T-helper 1 cell (primary cell): ENCODE data around the gene SMYD3.
"Not testable (repeated sequence)": the region's sequence is repeated elsewhere in the genome, so short reads cannot be mapped to it uniquely, and the experiment has no call there.

ENCODE experiments used
- DNase-seq, 5 donors: peaks; one replicate each; pipeline ENCODE4 v3.0.0-alpha.2; 2012 to 2020

The SMYD3 gene

DNA sequence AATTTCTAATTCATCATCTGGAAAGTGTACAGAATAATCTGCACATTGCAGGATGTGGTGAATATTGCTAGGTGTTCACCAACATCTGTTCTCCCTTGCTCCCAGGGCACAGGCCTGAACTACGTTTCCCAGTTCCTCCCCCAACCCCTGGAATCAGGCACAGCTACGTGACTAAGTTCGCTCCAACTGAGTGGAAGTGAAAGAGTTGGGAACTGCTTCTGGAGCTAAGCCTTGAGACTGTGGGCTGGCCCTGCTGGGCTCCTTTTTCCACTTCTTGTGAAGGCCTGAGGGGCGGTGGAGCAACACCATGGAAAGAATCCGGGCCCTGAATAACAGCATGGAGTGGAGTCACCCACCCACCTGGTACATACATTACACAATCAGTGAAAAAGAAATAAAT, 534.6 kb downstream of the SMYD3 start:
- no peak for DNase-seq

DNA sequence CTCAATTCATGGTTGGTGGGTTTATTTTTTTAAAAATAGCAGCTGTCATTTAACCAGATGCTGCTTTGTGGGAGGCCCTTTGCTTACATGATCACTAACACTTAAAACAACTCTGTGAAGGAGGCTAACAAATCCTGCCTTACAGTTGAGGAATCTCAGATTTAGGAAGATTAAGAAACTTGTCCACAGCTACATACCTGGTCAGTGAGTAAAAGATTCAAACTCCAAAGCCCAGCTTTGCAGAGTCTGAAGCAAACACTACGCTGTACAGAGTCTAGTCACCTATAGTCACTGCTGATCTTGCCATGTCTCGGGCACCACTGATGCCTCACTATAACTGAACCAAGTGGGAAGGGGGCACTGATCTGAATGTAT, 535.4 kb downstream of the SMYD3 start:
- no peak for DNase-seq

DNA sequence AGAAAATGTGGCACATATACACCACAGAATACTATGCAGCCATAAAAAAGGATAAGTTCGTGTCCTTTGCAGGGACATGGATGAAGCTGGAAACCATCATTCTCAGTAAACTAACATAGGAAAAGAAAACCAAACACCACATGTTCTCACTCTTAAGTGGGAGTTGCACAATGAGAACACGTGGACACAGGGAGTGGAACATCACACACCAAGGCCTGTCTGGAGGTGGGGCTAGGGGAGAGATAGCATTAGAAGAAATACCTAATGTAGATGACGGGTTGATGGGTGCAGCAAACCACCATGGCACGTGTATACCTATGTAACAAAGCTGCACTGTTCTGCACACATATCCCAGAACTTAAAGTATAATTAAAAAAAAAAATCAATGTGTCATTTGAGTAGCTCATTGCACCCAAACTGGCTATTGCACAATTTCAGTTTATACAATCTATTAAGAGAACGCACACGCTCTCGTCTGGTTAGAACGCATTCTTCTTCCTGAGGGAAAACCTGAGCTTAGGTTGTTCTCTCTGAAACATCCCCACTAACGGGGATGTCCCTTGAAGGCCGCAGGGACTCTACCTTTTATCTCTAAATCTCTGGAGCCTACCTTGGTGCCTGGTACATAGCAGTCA, 535.9 kb downstream of the SMYD3 start:
- not testable (repeated sequence) for DNase-seq

- no peak for DNase-seq
These were observed 537.8 kb downstream of the SMYD3 start for GRCh38 chr1:245969283-245969682.

- DNase-seq = no peak
These were observed 538.3 kb downstream of the SMYD3 start for GRCh38 chr1:245968775-245969174.

DNA sequence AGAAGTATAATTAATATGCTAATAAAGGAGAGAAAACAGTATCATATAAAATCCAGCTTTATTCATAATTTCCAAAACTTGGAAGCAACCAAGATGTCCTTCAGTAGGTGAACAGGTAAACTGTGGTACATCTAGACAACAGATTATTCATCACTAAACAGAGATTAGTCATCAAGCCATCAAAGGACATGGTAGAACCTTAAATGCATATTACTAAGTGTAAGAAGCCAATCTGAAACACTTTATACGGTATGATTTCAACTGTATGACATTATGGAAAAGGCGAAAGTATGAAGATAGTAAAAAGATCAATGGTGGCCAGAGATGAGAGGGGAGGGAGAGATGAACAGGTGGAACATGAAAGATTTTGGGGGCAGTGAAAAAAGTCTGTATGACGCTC, 541.7 kb downstream of the SMYD3 start:
- DNase-seq = no peak

DNA sequence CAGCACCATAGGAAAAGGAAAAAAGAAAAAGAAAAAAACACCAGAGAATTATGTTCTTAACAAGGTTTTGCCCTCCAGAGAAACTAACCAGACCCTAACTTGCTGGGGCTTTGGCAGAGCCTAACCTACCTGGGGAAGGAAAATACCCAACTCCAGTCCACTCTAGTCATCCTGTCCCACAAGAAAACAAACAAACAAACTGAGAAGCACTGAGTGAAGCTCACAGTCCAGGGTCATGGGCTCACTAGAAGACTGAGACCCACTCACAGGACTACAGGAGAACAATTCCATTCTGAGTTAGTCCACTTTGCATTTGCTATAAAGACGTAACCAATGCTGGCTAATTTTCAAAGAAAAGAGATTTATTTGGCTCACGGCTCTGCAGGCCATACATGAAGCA, 543.4 kb downstream of the SMYD3 start:
- no peak for DNase-seq

GRCh38 chr1:245962453-245962852, 544.6 kb downstream of the SMYD3 start:
- no peak for DNase-seq

DNA sequence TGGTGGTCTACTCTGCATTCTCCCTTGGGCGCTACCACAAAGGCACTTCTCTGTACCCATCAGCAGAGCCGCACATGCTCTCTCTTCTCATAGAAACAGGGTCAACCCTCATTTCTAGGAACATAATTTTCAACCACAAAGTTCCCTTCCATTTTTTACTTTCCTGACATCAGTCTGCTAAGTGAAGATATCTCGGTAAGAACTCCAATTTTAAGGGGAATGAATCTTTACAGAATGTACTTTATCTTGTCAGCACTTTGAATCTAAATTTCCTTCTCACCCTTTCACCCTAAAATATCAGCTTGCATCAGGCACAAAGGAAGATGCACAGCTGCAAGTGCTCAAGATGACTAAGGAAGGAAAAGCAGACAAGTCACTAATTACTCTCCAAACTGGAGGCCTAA, 545.9 kb downstream of the SMYD3 start:
- no peak for DNase-seq

DNA sequence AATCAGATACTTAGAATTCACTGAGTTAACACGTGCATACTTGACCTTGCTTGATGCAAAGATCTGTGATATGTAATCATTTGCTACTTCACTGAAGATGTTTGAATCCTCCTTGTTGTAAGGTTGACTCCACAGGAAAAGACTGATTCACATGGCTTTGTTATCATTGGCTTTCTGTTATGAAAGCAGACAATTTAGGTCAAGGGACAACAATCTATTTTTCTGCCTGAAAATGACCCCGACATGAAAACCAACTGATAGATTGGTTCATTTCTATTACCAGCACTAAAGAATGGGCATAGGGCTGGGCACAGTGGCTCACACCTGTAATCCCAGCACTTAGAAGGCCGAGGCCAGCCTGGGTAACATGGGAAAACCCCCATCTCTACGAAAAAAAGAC, 546.9 kb downstream of the SMYD3 start:
- no peak for DNase-seq

- no peak for DNase-seq
These were observed 549.1 kb downstream of the SMYD3 start for GRCh38 chr1:245958016-245958415.

- DNase-seq = no peak
These were observed 549.7 kb downstream of the SMYD3 start for GRCh38 chr1:245957427-245957826.

DNA sequence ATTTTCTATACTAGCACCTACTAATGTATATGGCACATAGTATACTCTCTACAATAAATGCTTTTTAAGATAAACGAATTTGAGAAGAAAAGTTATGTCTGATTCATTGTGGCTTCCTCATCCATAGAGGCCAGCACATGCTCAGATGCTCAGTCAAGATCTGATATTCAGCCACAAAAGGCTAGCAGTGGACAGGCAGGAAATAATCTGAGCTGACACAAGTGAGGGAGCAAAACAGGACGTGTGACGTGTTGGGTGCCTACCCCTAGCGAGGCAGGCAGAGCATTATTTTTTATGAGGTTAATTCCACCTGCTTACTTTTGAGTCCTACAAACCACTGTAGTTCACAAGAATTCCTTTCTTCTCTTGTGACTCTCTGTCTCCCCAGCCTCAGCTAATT, 550.9 kb downstream of the SMYD3 start:
- peak in 3 of 5 donors; percentile 9 to 70 (median 38) for DNase-seq

- DNase-seq = peak in 1 of 5 donors; percentile 40
These were observed 553.0 kb downstream of the SMYD3 start for GRCh38 chr1:245953876-245954660.

DNA sequence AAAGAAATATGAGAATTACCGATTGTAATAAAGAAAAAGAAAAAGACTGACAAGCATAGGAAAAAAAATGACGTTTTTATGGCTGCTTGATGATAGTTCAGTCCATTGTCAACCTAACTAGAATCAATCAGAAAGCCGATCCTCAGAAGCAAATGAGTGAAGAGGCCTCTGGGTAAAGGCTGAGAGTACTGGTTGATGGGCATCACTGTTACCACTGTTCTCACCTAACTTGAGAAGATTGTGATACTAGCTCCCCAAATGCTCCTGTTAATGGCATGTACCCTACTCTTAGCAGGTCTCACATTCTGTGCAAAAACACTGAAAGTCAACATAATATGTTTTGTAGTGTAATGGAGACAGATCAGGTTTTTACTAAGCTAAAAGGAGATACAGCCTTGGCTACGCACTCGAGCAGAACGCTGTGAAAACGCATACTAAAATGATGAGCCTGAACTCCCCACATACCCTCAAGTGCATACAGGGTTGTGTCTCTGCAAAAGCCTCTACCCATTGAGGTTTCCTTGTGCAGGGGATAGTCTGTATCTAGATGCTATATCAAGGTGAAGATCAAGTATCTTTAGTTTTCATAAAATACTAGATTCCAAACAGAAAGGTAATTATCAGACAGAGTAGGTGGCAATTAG, 554.6 kb downstream of the SMYD3 start:
- DNase-seq = no peak

- DNase-seq = no peak
These were observed 558.3 kb downstream of the SMYD3 start for GRCh38 chr1:245948786-245949185.

GRCh38 chr1:245946905-245947304, 560.2 kb downstream of the SMYD3 start:
- DNase-seq = no peak

DNA sequence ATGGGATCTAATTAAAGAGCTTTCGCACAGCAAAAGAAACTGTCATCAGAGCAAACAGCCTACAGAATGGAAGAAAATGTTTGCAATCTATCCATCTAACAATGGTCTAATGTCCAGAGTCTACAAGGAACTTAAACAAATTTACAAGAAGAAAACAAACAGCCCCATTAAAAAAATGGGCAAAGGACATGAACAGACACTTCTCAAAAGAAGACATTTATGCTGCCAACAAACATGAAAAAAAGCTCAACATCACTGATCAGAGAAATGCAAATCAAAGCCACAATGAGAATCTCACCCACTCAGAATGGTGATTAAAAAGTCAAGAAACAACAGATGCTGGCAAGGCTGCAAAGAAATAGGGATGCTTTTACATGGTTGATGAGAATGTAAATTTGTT, 561.9 kb downstream of the SMYD3 start:
- not testable (repeated sequence) for DNase-seq

GRCh38 chr1:245942856-245943255, 564.2 kb downstream of the SMYD3 start:
- no peak for DNase-seq

DNA sequence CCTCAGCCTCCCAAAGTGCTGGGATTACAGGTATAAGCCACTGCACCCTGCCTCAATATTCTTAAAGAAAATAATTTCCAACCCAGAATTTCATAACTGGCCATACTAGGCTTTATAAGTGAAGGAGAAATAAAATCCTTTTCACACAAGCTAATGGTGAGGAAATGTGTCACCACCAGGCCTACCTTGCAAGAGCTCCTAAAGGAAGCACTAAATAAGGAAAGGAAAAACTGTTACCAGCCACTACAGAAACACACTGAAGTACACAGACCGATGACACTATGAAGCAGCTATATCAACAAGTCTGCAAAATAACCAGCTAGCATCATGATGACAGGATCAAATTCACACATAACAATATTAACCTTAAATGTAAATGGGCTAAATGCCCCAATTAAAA, 565.3 kb downstream of the SMYD3 start:
- not testable (repeated sequence) for DNase-seq

DNA sequence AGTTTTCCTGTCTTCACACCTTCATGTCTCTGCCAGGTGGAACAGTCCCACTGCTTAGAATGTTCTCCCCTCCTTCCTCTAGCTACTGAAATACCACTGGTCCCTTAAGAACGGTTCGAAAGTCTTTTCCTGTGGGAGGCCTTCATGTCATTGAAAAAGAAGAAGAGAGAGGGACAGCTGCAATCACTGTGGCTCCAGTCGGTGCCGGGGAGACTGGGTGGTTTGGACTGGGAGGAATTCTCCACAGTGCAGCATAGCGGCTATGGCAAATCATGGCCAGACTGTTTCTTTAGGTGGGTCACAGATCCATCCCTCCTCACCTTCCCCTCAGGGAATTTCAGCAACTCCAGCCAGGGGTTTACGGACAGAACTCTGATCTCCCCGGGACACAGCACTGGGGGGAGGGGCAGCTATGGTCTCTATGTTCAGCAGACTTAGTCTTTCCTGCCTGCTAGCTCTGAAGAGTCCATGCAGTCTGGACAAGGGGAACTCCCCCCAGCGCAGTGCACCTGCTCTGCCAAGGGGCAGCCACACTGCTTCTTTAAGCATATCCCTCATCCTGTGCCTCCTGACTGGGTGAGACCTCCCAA, 567.2 kb downstream of the SMYD3 start:
- DNase-seq = no peak

DNA sequence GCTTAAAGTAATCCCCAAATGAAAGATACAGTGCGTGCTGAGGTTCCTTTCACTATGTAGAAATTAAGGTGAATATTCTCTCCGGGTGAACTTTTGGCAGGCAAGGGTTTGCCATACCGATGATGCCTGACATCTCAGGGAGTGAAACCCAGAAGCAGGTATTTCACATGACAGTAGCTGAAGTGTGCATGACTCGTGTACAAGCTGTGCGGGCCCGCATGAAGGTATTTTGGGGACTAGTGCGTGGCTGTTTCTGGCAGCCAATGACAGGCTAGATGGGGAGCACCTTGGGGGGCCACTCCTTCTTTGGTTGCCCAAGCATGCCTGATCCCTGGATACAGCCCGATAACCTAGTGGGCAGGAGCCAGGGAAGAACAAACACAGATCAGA, 569.0 kb downstream of the SMYD3 start:
- no peak for DNase-seq

GRCh38 chr1:245937316-245938045, 569.6 kb downstream of the SMYD3 start:
- no peak for DNase-seq
